Breast epithelium (tissue), 3 donors: ENCODE data around the gene SYNGR3.

Experiments
- CTCF ChIP-seq, 3 donors: fragments of 450-650 bp; IDR thresholded peaks; one replicate each; pipeline ENCODE4 v1.5.1; 2016 to 2017; ENCODE audit warnings: antibody characterized with exemption in 3 of 3, mild to moderate bottlenecking in 3 of 3, moderate library complexity in 3 of 3
- POLR2A ChIP-seq: fragments of 450-650 bp; IDR thresholded peaks from one replicate; pipeline ENCODE4 v1.6.1; 2016; ENCODE audit warnings: antibody characterized with exemption, mild to moderate bottlenecking, moderate library complexity
- POLR2AphosphoS5 ChIP-seq, 3 donors: sonication (generic); formaldehyde crosslinking; IDR thresholded peaks; one replicate each; pipeline ENCODE4 v1.6.1; 2017; ENCODE audit warnings: antibody characterized with exemption in 3 of 3

DNA sequence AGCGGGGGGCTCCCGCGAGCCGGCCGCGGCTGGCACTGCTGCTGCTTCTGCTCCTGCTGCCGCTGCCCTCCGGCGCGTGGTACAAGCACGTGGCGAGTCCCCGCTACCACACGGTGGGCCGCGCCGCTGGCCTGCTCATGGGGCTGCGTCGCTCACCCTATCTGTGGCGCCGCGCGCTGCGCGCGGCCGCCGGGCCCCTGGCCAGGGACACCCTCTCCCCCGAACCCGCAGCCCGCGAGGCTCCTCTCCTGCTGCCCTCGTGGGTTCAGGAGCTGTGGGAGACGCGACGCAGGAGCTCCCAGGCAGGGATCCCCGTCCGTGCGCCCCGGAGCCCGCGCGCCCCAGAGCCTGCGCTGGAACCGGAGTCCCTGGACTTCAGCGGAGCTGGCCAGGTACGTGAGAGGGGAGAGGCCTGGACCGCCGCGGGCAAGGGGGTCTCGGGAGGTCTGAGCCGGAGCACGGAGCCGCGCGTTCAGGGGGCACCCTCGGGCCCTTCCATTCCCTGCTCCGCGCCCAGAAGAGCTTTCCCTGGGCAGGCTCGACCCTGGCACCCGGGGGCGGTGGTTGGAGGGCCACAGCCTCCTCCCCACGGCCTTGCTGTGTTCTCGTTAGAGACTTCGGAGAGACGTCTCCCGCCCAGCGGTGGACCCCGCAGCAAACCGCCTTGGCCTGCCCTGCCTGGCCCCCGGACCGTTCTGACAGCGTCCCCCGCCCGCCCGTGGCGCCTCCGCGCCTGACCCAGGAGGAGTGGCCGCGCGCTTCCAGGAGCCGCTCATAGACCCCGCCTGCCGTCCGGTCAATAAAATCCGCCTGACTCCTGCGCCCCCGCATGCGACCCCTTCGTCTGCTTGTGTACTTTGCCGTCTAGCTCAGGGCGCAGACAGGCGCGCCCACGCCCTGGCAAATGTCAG is 30.4 kb downstream of the SYNGR3 start:
- TF ChIP-seq CTCF (IDR thresholded peaks at IDR 0.05) (no peak), POLR2A (no peak), POLR2AphosphoS5 (IDR thresholded peaks at IDR 0.05) (no peak)
